DOHH2 (cell line): ENCODE results near the gene PAM.

Source experiments
- H3F3A ChIP-seq: fragments of 200-600 bp; sonication (generic), shearing (Covaris generic); 2 replicates; pipeline ENCODE4 v1.6.0; 2016; ENCODE audit warnings: antibody characterized with exemption, mild to moderate bottlenecking; ENCODE audit not compliant: control insufficient read depth, insufficient read depth
- H3K27ac ChIP-seq: fragments of 200-600 bp; sonication (generic); 2 replicates; pipeline ENCODE4 v1.5.1; 2014; ENCODE audit warnings: low read depth, mild to moderate bottlenecking, low read length, moderate library complexity
- H3K27me3 ChIP-seq: fragments of 200-600 bp; sonication (generic); 2 replicates; pipeline ENCODE4 v1.6.1; 2014; ENCODE audit warnings: mild to moderate bottlenecking, low read length, mixed read lengths; ENCODE audit not compliant: control insufficient read depth
- H3K36me3 ChIP-seq: fragments of 200-600 bp; sonication (generic); 2 replicates; pipeline ENCODE4 v1.6.1; 2014; ENCODE audit warnings: mild to moderate bottlenecking, low read length, moderate library complexity, mixed read lengths; ENCODE audit not compliant: control insufficient read depth
- H3K4me1 ChIP-seq: fragments of 200-600 bp; sonication (generic); 2 replicates; pipeline ENCODE4 v1.6.1; 2014; ENCODE audit warnings: mild to moderate bottlenecking, low read length, mixed read lengths; ENCODE audit not compliant: control insufficient read depth
- H3K4me2 ChIP-seq: fragments of 200-600 bp; sonication (generic); 2 replicates; pipeline ENCODE4 v1.6.0; 2014; ENCODE audit warnings: mild to moderate bottlenecking, low read length, moderate library complexity
- H3K4me3 ChIP-seq: fragments of 200-600 bp; sonication (generic); 2 replicates; pipeline ENCODE4 v1.5.1; 2014; ENCODE audit warnings: mild to moderate bottlenecking, low read length, mixed read lengths
- H3K79me2 ChIP-seq: fragments of 200-600 bp; sonication (generic); 2 replicates; pipeline ENCODE4 v1.6.1; 2014; ENCODE audit warnings: mild to moderate bottlenecking, low read length, mixed read lengths; ENCODE audit not compliant: control insufficient read depth
- H3K9me2 ChIP-seq: fragments of 200-600 bp; sonication (generic); replicated peaks from 2 replicates; pipeline ENCODE4 v1.6.1; 2014; ENCODE audit warnings: mild to moderate bottlenecking, low read length, mixed read lengths; ENCODE audit not compliant: control insufficient read depth
- H3K9me3 ChIP-seq: fragments of 200-600 bp; sonication (generic); 2 replicates; pipeline ENCODE4 v1.6.1; 2014; ENCODE audit warnings: antibody characterized with exemption, low read length, mixed read lengths; ENCODE audit not compliant: control insufficient read depth, insufficient read depth
- H4K20me1 ChIP-seq: fragments of 200-600 bp; sonication (generic); 2 replicates; pipeline ENCODE4 v1.6.0; 2014; ENCODE audit warnings: low read depth, mild to moderate bottlenecking, antibody characterized with exemption, low read length, moderate library complexity; ENCODE audit not compliant: control insufficient read depth, insufficient read depth
- CTCF ChIP-seq: fragments of 200-600 bp; sonication (generic); IDR thresholded peaks from one replicate; pipeline ENCODE4 v1.5.1; 2014; ENCODE audit warnings: antibody characterized with exemption, mild to moderate bottlenecking, low read depth, low read length; ENCODE audit not compliant: poor library complexity, severe bottlenecking
- EZH2phosphoT487 ChIP-seq: fragments of 200-600 bp; sonication (generic); IDR thresholded peaks from 2 replicates; pipeline ENCODE4 v1.6.1; 2017; ENCODE audit warnings: borderline replicate concordance, mild to moderate bottlenecking, antibody characterized with exemption, low read length, moderate library complexity, mixed read lengths

PAM gene

GRCh38 chr5:102920762-102921161, 165.7 kb downstream of the PAM start:
- Histone ChIP-seq H3K36me3 (no peaks in the 10 kb centered on the region), H3K9me3 (no peaks in the 10 kb centered on the region), H4K20me1 (no peaks in the 10 kb centered on the region), H3K9me2 (no peaks in the 10 kb centered on the region), H3F3A (no peaks in the 10 kb centered on the region), H3K4me2 (no peak overlapping the region), H3K27ac (no peak overlapping the region), H3K4me3 (no peak overlapping the region), H3K27me3 (no peaks in the 10 kb centered on the region), H3K79me2 (no peaks in the 10 kb centered on the region), H3K4me1 (no peaks in the 10 kb centered on the region)
- no peak for TF ChIP-seq EZH2phosphoT487
- no peak for TF ChIP-seq CTCF

- TF ChIP-seq EZH2phosphoT487: no peak
- TF ChIP-seq CTCF: no peak
- Histone ChIP-seq H3K4me2 (no peak overlapping the region), H3K27me3 (no peaks in the 10 kb centered on the region), H3K27ac (no peak overlapping the region), H3F3A (no peaks in the 10 kb centered on the region), H3K4me3 (no peak overlapping the region), H3K9me3 (no peaks in the 10 kb centered on the region), H3K9me2 (no peaks in the 10 kb centered on the region), H3K79me2 (no peaks in the 10 kb centered on the region), H4K20me1 (no peaks in the 10 kb centered on the region), H3K36me3 (no peaks in the 10 kb centered on the region), H3K4me1 (no peaks in the 10 kb centered on the region)
Measured at GRCh38 chr5:102921341-102922044, 166.4 kb downstream of the PAM start.

GRCh38 chr5:102922111-102922720, 167.1 kb downstream of the PAM start:
- no peaks in the 10 kb centered on the region for H3K9me3 ChIP-seq
- H3K27me3 ChIP-seq: no peaks in the 10 kb centered on the region
- H3K4me3 ChIP-seq: no peak overlapping the region
- TF ChIP-seq EZH2phosphoT487 (no peak), CTCF (no peak)
- no peak overlapping the region for H3K27ac ChIP-seq
- no peaks in the 10 kb centered on the region for H3K9me2 ChIP-seq
- no peaks in the 10 kb centered on the region for H3K79me2 ChIP-seq
- H3K4me2 ChIP-seq: no peak overlapping the region
- no peaks in the 10 kb centered on the region for H4K20me1 ChIP-seq
- no peaks in the 10 kb centered on the region for H3K4me1 ChIP-seq
- H3K36me3 ChIP-seq: no peaks in the 10 kb centered on the region
- H3F3A ChIP-seq: no peaks in the 10 kb centered on the region
